Liver (tissue), 3 donors: ENCODE data around the gene SLC9A4.

Experiments used
- ATF3 ChIP-seq: IDR thresholded peaks from 2 replicates; pipeline ENCODE4 v1.6.1; 2016; ENCODE audit warnings: antibody characterized with exemption
- CTCF ChIP-seq: fragments of 150-350 bp; IDR thresholded peaks from 2 replicates; pipeline ENCODE4 v1.5.1; 2017; ENCODE audit warnings: improper control_type of control experiment, low read depth, low read length; ENCODE audit not compliant: missing input control
- EGR1 ChIP-seq, 2 donors: IDR thresholded peaks; 2 replicates each; pipeline ENCODE4 v1.6.1; 2016 to 2018; ENCODE audit warnings: antibody characterized with exemption in 2 of 2, low read depth in 2 of 2
- MAX ChIP-seq: IDR thresholded peaks from 2 replicates; pipeline ENCODE4 v1.6.1; 2016; ENCODE audit warnings: antibody characterized with exemption
- RAD21 ChIP-seq, 2 donors: IDR thresholded peaks; 2 replicates each; pipeline ENCODE4 v1.6.1; 2016; ENCODE audit warnings: antibody characterized with exemption in 2 of 2, mild to moderate bottlenecking in 2 of 2
- REST ChIP-seq: IDR thresholded peaks from 2 replicates; pipeline ENCODE4 v1.6.1; 2016; ENCODE audit warnings: antibody characterized with exemption, mild to moderate bottlenecking
- TAF1 ChIP-seq: conservative IDR thresholded peaks from 2 replicates; pipeline ENCODE4 v1.6.1; 2016; ENCODE audit warnings: antibody characterized with exemption, mild to moderate bottlenecking
- donor health status: healthy.
- donor health status: healthy.

- TF ChIP-seq RAD21 (IDR thresholded peaks at IDR 0.05) (no peak), TAF1 (no peak), CTCF (no peak), REST (no peak), ATF3 (no peak), EGR1 (IDR thresholded peaks at IDR 0.05; ENCODE audit: low read depth in 2 of 2) (no peak), MAX (no peak)
Observed at GRCh38 chr2:102480285-102481195, 7.5 kb downstream of the SLC9A4 start.
